T-cell (primary cell): Measurements from ENCODE around the gene SRF. TPM values are rescaled to one million over a fixed set of nuclear protein-coding genes. Genes with fewer than 3 reads are reported as not detected.

ENCODE experiments used
- ATAC-seq, 4 experiments: fragments of 200-7000 bp in 3 of 4; fragments of 150-1000 bp in 1 of 4; cut with Tn5 transposase; replicated peaks in 1 of 4; 1 replicate in 3 of 4; 2 replicates in 1 of 4; pipeline ENCODE4 v1.10.0; 2021; ENCODE audit warnings: moderate library complexity in 3 of 4, mild to moderate bottlenecking in 2 of 4, moderate number of reproducible peaks in 1 of 4
- CTCF ChIA-PET, 2 donors: fragments of 300-600 bp; sonication (Branson Sonifier 250); formaldehyde crosslinking; loops; one replicate each; lab custom pipeline; 2022; ENCODE audit warnings: antibody characterized with exemption in 2 of 2; lab: Charles Lee
- POLR2A ChIA-PET, 2 donors: fragments of 300-600 bp; sonication (Branson Sonifier 250); formaldehyde crosslinking; loops; one replicate each; lab custom pipeline; 2022; ENCODE audit warnings: antibody characterized with exemption in 2 of 2; lab: Charles Lee
- DNase-seq, 35 experiments: peaks; one replicate each; pipeline versions ENCODE4 v3.0.0 to v3.0.0-alpha.2; 2013 to 2023
- H3K27ac ChIP-seq: one replicate; pipeline ENCODE4 v1.5.1; 2013; ENCODE audit warnings: low read length
- H3K27me3 ChIP-seq, 2 experiments: replicated peaks in 1 of 2; 1 replicate in 1 of 2; 2 replicates in 1 of 2; pipeline versions ENCODE4 v1.6.1 to v1.7.0; 2013; ENCODE audit warnings: low read length in 1 of 2, mixed read lengths in 1 of 2; ENCODE audit not compliant: control insufficient read depth in 2 of 2, insufficient read depth in 2 of 2; ENCODE audit errors: extremely low read depth in 1 of 2
- H3K36me3 ChIP-seq, 2 donors: 1 replicate in 1 of 2; 2 replicates in 1 of 2; pipeline versions ENCODE4 v1.6.1 to v1.7.0; 2013; ENCODE audit warnings: low read length in 1 of 2; ENCODE audit not compliant: control insufficient read depth in 2 of 2, insufficient read depth in 1 of 2; ENCODE audit errors: extremely low read depth in 1 of 2
- H3K4me1 ChIP-seq, 2 experiments: 1 replicate in 1 of 2; 2 replicates in 1 of 2; pipeline versions ENCODE4 v1.6.1 to v1.7.0; 2013; ENCODE audit warnings: low read length in 2 of 2, mixed read lengths in 1 of 2; ENCODE audit not compliant: insufficient read depth in 2 of 2, control insufficient read depth in 1 of 2; ENCODE audit errors: extremely low read depth in 1 of 2
- H3K4me3 ChIP-seq, 2 donors: 1 replicate in 1 of 2; 2 replicates in 1 of 2; pipeline versions ENCODE4 v1.5.1 to v1.7.0; 2013; ENCODE audit warnings: mild to moderate bottlenecking in 2 of 2, low read length in 1 of 2, moderate library complexity in 1 of 2; ENCODE audit not compliant: control insufficient read depth in 1 of 2; ENCODE audit errors: extremely low read depth in 1 of 2
- H3K9me3 ChIP-seq: 2 replicates; pipeline ENCODE4 v1.7.0; 2013
- H3K27ac Mint-ChIP-seq, 2 donors: one replicate each; pipeline ENCODE4 v1.8.0; 2020 to 2021; ENCODE audit warnings: mild to moderate bottlenecking in 2 of 2, mixed read lengths in 2 of 2
- H3K27me3 Mint-ChIP-seq, 2 donors: one replicate each; pipeline ENCODE4 v1.8.0; 2021 to 2022; ENCODE audit warnings: mixed read lengths in 2 of 2
- H3K36me3 Mint-ChIP-seq: one replicate; pipeline ENCODE4 v1.8.0; 2021; ENCODE audit warnings: mixed read lengths
- H3K4me1 Mint-ChIP-seq, 3 donors: one replicate each; pipeline ENCODE4 v1.8.0; 2020 to 2022; ENCODE audit warnings: mixed read lengths in 3 of 3, mild to moderate bottlenecking in 1 of 3
- H3K4me3 Mint-ChIP-seq, 3 donors: one replicate each; pipeline ENCODE4 v1.8.0; 2020 to 2022; ENCODE audit warnings: mild to moderate bottlenecking in 3 of 3, mixed read lengths in 3 of 3, moderate library complexity in 3 of 3
- H3K9me3 Mint-ChIP-seq, 3 donors: one replicate each; pipeline ENCODE4 v1.8.0; 2020 to 2022; ENCODE audit warnings: mixed read lengths in 3 of 3
- WGBS: methylation state at CpG from one replicate; pipeline ENCODE4 v1.1.5; 2013; ENCODE audit warnings: missing lambda C conversion rate; ENCODE audit not compliant: insufficient coverage; 5-methylcytosine and 5-hydroxymethylcytosine counted together
- total RNA-seq, 35 experiments: library from RNA in 6 of 35; stranded (reverse) in 6 of 35; fragments of 120-200 nt in 1 of 35; gene quantifications; one replicate each; pipeline versions ENCODE4 v1.2.1 to v1.2.4 and lab custom pipeline; 2013 to 2026

SRF gene
- total RNA-seq, 5 donors from 2014 or later (not counting 1 experiment from before 2014, with no cell fraction given): 19.6 to 34.1 (median 33.7) TPM

GRCh38 chr6:43207286-43207685 lies 36.2 kb downstream of the SRF start:
- H3K4me1 ChIP-seq: no peaks in the 10 kb centered on the region
- CTCF ChIA-PET: interaction anchor here in 1 of 2 donors (0.6 kb wide), 1 partner anchor 297 kb away, joined by 5 read pairs; no protein-coding TSS in a partner anchor
- no CpG with 5 or more reads among the region's 2 CpGs for WGBS
- no peak overlapping the region for H3K27ac Mint-ChIP-seq
- peaks cover 34% of the 10 kb centered on the region for H3K36me3 Mint-ChIP-seq
- no peaks in the 10 kb centered on the region for H3K9me3 ChIP-seq
- no peak overlapping the region for H3K4me3 ChIP-seq
- no peaks in the 10 kb centered on the region for H3K27me3 Mint-ChIP-seq
- no peak for DNase-seq
- H3K27ac ChIP-seq: no peak overlapping the region
- H3K27me3 ChIP-seq: no peaks in the 10 kb centered on the region
- no peaks in the 10 kb centered on the region for H3K4me1 Mint-ChIP-seq
- POLR2A ChIA-PET: no interaction called here
- no peak for ATAC-seq
- no peak overlapping the region for H3K4me3 Mint-ChIP-seq
- no peaks in the 10 kb centered on the region for H3K9me3 Mint-ChIP-seq
- H3K36me3 ChIP-seq: peaks cover 4 to 20% of the 10 kb centered on the region in 2 donors

GRCh38 chr6:43211955-43212354 lies 40.9 kb downstream of the SRF start:
- POLR2A ChIA-PET: no interaction called here
- peaks cover 3 to 20% of the 10 kb centered on the region in 2 donors for H3K36me3 ChIP-seq
- peak in 1 of 35 experiments; percentile 22 for DNase-seq

GRCh38 chr6:43213431-43213830 lies 42.4 kb downstream of the SRF start:
- ATAC-seq (no peak), DNase-seq (no peak)
- POLR2A ChIA-PET: no interaction called here
- no peaks in the 10 kb centered on the region for H3K4me1 ChIP-seq
- Mint-ChIP-seq H3K27ac (no peak overlapping the region), H3K4me3 (no peak overlapping the region), H3K4me1 (peaks cover 0 to 1% (median 0%) of the 10 kb centered on the region in 3 donors), H3K27me3 (no peaks in the 10 kb centered on the region), H3K36me3 (peaks cover 35% of the 10 kb centered on the region), H3K9me3 (no peaks in the 10 kb centered on the region)
- H3K4me3 ChIP-seq: no peak overlapping the region
- no peaks in the 10 kb centered on the region for H3K9me3 ChIP-seq
- H3K36me3 ChIP-seq: peaks cover 3 to 30% of the 10 kb centered on the region in 2 donors
- 94% methylated on average over 10 of the region's 11 CpGs for WGBS
- H3K27me3 ChIP-seq: no peaks in the 10 kb centered on the region
- CTCF ChIA-PET: no interaction called here
- no peak overlapping the region for H3K27ac ChIP-seq

More at GRCh38 chr6:43211955-43212354, 40.9 kb downstream of the SRF start:
- Mint-ChIP-seq H3K4me1 (no peaks in the 10 kb centered on the region), H3K9me3 (no peaks in the 10 kb centered on the region), H3K36me3 (peaks cover 32% of the 10 kb centered on the region), H3K4me3 (no peak overlapping the region), H3K27ac (no peak overlapping the region), H3K27me3 (no peaks in the 10 kb centered on the region)
- no peaks in the 10 kb centered on the region for H3K9me3 ChIP-seq
- H3K4me1 ChIP-seq: no peaks in the 10 kb centered on the region
- no peak for ATAC-seq
- CTCF ChIA-PET: interaction anchor here in 1 of 2 donors (0.7 kb wide), 1 partner anchor 121 kb away, joined by 3 read pairs; no protein-coding TSS in a partner anchor
- H3K27me3 ChIP-seq: no peaks in the 10 kb centered on the region
- no peak overlapping the region for H3K27ac ChIP-seq
- WGBS: no CpG with 5 or more reads among the region's 1 CpG
- no peak overlapping the region for H3K4me3 ChIP-seq

GRCh38 chr6:43215066-43215465 lies 44.0 kb downstream of the SRF start:
- ChIA-PET CTCF (no interaction called here), POLR2A (no interaction called here)
- no peak for DNase-seq

GRCh38 chr6:43216200-43216599 lies 45.1 kb downstream of the SRF start:
- POLR2A ChIA-PET: no interaction called here
- H3K9me3 ChIP-seq: no peaks in the 10 kb centered on the region
- 94% methylated on average over 12 of the region's 12 CpGs for WGBS
- Mint-ChIP-seq H3K4me3 (no peak overlapping the region), H3K36me3 (peaks cover 48% of the 10 kb centered on the region), H3K27me3 (no peaks in the 10 kb centered on the region), H3K9me3 (no peaks in the 10 kb centered on the region), H3K4me1 (peaks cover 4 to 13% (median 6%) of the 10 kb centered on the region in 3 donors), H3K27ac (no peak overlapping the region)
- H3K27ac ChIP-seq: no peak overlapping the region
- ATAC-seq (no peak), DNase-seq (no peak)
- CTCF ChIA-PET: no interaction called here
- no peak overlapping the region for H3K4me3 ChIP-seq
- peaks cover 0 to 4% of the 10 kb centered on the region in 2 experiments for H3K4me1 ChIP-seq
- H3K27me3 ChIP-seq: no peaks in the 10 kb centered on the region
- peaks cover 6 to 47% of the 10 kb centered on the region in 2 donors for H3K36me3 ChIP-seq

More at GRCh38 chr6:43215066-43215465, 44.0 kb downstream of the SRF start:
- ATAC-seq: no peak
- no peaks in the 10 kb centered on the region for H3K9me3 ChIP-seq
- H3K27me3 Mint-ChIP-seq: no peaks in the 10 kb centered on the region
- no peaks in the 10 kb centered on the region for H3K9me3 Mint-ChIP-seq
- WGBS: 99% methylated on average over 7 of the region's 8 CpGs
- no peak overlapping the region for H3K27ac ChIP-seq
- no peak overlapping the region for H3K27ac Mint-ChIP-seq
- H3K36me3 Mint-ChIP-seq: peaks cover 48% of the 10 kb centered on the region
- H3K36me3 ChIP-seq: peaks cover 3 to 38% of the 10 kb centered on the region in 2 donors
- no peak overlapping the region for H3K4me3 ChIP-seq
- H3K27me3 ChIP-seq: no peaks in the 10 kb centered on the region
- H3K4me1 Mint-ChIP-seq: peaks cover 0 to 6% (median 1%) of the 10 kb centered on the region in 3 donors
- no peaks in the 10 kb centered on the region for H3K4me1 ChIP-seq
- H3K4me3 Mint-ChIP-seq: no peak overlapping the region

GRCh38 chr6:43217351-43217750 lies 46.3 kb downstream of the SRF start:
- Histone ChIP-seq H3K27me3 (no peaks in the 10 kb centered on the region), H3K9me3 (no peaks in the 10 kb centered on the region), H3K27ac (no peak overlapping the region), H3K4me3 (no peak overlapping the region), H3K4me1 (peaks cover 0 to 12% of the 10 kb centered on the region in 2 experiments), H3K36me3 (peaks cover 7 to 47% of the 10 kb centered on the region in 2 donors)
- Mint-ChIP-seq H3K27ac (peak overlapping the region in 1 of 2 donors; percentile 23), H3K36me3 (peaks cover 44% of the 10 kb centered on the region), H3K4me3 (no peak overlapping the region), H3K4me1 (peaks cover 8 to 23% (median 15%) of the 10 kb centered on the region in 3 donors), H3K9me3 (no peaks in the 10 kb centered on the region), H3K27me3 (no peaks in the 10 kb centered on the region)
- ATAC-seq (no peak), DNase-seq (no peak)
- ChIA-PET POLR2A (interaction anchor here in 1 of 2 donors (0.5 to 0.7 kb wide), 2 partner anchors 23 to 26 kb away, joined by 3 to 6 read pairs; no protein-coding TSS in a partner anchor), CTCF (no interaction called here)
- WGBS: 81% methylated on average over 4 of the region's 5 CpGs
